ENCODE measurements around the gene TSSC4.

GRCh38 chr11:2367266-2368160 is 33.0 kb upstream of the TSSC4 start:
- TF ChIP-seq POLR2A (IDR thresholded peaks at IDR 0.05; ENCODE audit: low read length) (no peak), GATA1 (IDR thresholded peaks at IDR 0.05; ENCODE audit: low read depth, low read length) (no peak)
